ENCODE data around the gene NAP1L1.

Gene NAP1L1, protein sequence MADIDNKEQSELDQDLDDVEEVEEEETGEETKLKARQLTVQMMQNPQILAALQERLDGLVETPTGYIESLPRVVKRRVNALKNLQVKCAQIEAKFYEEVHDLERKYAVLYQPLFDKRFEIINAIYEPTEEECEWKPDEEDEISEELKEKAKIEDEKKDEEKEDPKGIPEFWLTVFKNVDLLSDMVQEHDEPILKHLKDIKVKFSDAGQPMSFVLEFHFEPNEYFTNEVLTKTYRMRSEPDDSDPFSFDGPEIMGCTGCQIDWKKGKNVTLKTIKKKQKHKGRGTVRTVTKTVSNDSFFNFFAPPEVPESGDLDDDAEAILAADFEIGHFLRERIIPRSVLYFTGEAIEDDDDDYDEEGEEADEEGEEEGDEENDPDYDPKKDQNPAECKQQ

GRCh38 chr12:76083904-76084862, at the start of gene NAP1L1:
TSS of gene NAP1L1 (minus strand) at chr12:76084685. CDS start at chr12:76074219, 10,466 bp downstream.
- in situ Hi-C loops (cut with HindIII; ENCODE audit: low sequenced_read_pairs): no loop called here

DNA sequence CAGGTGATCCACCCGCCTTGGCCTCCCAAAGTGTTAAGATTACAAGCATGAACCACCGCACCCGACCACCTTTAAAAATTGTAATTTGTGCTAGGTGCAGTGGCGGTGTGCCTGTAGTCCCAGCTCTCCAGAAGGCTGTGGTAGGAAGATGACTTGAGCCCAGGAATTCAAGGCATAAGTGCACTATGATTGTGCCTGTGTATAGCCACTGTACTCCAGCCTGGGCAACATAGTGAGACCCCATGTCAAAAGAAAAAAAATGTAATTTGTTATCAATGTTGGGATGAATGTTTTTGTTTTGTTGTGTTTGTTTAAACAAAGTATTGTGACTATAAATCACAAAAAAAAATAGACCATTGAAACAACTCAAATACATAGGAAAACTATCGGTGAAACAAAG, 43.1 kb upstream of the NAP1L1 start:
- in situ Hi-C loops (cut with HindIII; ENCODE audit: low sequenced_read_pairs): no loop called here

DNA sequence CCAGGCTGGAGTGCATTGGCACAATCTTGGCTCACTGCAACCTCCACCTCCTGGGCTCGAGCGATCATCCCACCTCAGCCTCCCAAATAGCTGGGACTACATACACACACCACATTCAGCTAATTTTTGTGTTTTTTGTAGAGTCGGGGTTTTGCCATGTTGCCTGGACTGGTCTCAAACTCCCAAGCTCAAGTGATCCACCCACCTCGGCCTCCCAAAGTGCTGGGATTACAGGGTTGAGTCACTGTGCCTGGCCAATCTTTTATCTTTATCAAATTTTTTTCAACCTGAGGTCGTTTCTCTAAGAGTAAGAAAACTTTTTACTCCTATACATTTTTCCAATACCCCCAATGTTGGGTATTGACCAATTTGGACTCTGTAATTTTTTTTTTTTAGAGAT, 40.0 kb upstream of the NAP1L1 start:
- in situ Hi-C loops (cut with HindIII; ENCODE audit: low sequenced_read_pairs): no loop called here

DNA sequence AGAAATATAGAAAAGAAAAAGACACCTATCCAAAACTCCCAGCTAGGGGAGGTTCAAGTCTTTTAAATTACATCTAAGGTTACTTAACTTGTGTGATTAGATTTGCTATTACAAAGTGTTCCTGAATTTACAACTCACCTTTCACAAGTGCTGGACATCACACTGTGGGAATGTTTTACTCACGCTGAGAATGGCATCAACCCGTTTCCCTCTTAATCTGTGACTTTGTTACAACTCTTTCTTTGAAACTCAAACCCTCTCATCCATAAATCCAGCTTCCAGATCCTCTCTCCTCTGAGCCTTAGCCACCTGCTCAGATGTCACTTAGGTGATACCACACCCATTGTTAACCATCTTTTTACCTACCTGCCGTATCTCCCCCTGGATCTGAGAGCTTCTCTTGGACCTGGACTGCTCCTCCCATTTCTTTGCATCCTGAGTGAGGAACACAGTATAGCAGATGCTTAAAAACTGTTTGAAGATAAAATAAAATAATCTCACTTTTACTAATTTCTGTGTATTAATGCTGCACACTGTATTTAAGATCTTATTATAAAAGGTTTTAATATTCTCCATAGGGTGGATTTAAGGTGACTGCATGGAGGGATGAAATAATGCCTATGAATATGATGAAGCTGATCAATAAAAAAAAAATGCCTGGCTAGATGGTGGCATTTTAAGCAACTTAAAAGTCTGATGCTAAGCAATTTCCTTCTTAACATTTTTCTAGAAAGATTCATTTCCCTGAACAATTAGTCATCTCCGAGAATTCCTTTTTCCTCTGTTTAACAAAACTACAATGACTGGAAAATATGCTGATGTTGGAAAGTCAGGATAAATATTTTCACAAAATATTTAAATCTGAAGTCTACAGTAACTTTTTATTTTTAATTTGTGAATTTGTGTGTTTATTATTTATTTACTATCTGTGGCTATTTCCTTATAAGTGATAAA, 39.1 kb upstream of the NAP1L1 start:
- in situ Hi-C loops (cut with HindIII; ENCODE audit: low sequenced_read_pairs): no loop called here

- in situ Hi-C loops (cut with HindIII; ENCODE audit: low sequenced_read_pairs): no loop called here
These were observed 35.4 kb upstream of the NAP1L1 start for GRCh38 chr12:76119887-76120286.

DNA sequence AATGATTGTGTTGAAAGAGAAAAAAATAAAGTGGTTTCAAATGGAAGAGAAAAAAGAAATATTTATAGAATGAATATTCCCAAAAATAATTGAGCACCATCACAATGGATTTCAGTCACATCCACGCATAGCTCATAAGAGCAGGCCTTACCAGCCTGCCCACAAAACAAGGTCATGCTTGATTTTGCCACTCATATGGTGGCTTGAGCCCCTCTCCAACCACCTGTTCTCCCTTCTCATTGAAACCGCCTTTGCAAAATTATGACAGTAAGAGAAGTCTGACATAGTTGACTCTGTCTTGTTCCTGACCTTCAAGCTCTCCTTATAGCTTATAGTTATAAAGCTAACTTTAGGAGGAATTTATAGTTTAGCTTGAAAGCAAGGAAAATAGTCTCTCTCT, 33.3 kb upstream of the NAP1L1 start:
- in situ Hi-C loops (cut with HindIII; ENCODE audit: low sequenced_read_pairs): no loop called here

- in situ Hi-C loops (cut with HindIII; ENCODE audit: low sequenced_read_pairs): no loop called here
These were observed 32.7 kb upstream of the NAP1L1 start for GRCh38 chr12:76117067-76117691.

- in situ Hi-C loops (cut with HindIII; ENCODE audit: low sequenced_read_pairs): no loop called here
These were observed 29.6 kb upstream of the NAP1L1 start for GRCh38 chr12:76113800-76114757.

DNA sequence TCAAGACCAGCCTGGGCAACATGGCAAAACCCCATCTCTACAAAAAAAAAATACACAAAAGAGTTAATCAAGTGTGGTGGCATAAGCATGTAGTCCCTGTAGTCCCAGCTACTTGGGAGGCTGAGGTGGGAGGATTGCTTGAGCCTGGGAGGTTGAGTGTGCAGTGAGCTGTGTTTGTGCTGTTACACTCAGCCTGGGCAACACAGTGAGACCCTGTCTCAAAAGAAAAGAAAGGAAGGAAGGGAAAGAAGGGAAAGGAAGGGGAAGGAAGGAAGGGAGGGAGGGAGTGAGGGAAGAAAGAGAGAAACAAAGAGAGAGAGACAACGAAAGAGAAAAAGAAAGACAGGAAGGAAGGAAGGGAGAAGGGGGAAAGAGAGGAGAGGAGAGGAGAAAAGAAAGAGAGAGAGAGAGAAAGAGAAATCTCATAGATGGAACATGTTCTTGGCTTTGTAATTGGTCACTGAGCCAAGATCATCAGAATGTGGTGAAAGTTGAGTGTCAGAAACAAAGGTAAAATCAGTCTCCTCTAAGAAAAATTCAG, 26.8 kb upstream of the NAP1L1 start:
- in situ Hi-C loops (cut with HindIII; ENCODE audit: low sequenced_read_pairs): no loop called here

GRCh38 chr12:76109879-76110278, 25.4 kb upstream of the NAP1L1 start:
- in situ Hi-C loops (cut with HindIII; ENCODE audit: low sequenced_read_pairs): no loop called here

- in situ Hi-C loops (cut with HindIII; ENCODE audit: low sequenced_read_pairs): no loop called here
These were observed 23.9 kb upstream of the NAP1L1 start for GRCh38 chr12:76108356-76108755.

GRCh38 chr12:76106631-76107030, 22.1 kb upstream of the NAP1L1 start:
- in situ Hi-C loops (cut with HindIII; ENCODE audit: low sequenced_read_pairs): no loop called here

DNA sequence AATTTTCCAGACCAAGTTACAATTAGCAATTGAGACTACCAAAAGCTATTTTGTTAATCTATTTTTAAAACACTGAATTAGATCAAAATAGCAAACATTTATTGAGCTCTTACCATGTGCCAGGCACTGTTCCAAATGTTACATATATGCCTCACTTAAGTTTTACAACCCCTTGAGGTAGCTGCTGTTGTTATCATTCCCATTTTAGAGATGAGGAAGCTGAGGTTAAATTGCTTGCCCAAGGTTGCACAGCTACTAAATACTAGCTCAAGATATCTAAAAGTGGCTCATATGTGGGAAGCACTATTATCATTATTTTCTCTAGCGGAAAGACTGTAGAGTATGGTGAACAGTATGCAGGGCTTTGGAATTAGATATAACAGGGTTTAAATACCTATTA, 19.5 kb upstream of the NAP1L1 start:
- in situ Hi-C loops (cut with HindIII; ENCODE audit: low sequenced_read_pairs): no loop called here

GRCh38 chr12:76101739-76102385, 17.4 kb upstream of the NAP1L1 start:
- in situ Hi-C loops (cut with HindIII; ENCODE audit: low sequenced_read_pairs): no loop called here

DNA sequence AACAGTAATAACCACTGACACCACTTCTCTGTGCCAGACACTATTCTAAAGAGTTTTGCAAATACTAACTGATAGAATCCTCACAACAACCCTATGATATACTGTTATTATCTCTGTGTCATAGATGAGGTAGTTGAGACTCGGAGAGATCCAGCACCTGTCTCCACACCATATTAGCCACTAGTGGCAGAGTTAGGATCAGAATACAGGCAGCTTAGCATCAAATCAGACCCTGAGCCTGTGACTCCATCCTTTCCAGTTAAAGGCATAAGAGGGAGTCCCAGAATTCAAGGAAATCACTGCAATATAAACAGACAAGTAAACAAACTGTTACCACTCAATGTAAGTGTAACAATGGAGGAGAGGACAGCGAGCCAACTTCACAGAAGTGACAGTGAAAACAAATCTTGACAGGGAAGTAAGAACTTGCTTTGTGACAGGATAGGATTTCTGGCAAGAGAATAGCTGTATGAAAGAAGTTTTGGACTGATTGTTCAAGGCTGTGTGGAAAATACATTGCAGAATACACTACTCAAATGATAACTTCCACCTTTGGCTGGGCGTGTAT, 11.7 kb upstream of the NAP1L1 start:
- in situ Hi-C loops (cut with HindIII; ENCODE audit: low sequenced_read_pairs): no loop called here

DNA sequence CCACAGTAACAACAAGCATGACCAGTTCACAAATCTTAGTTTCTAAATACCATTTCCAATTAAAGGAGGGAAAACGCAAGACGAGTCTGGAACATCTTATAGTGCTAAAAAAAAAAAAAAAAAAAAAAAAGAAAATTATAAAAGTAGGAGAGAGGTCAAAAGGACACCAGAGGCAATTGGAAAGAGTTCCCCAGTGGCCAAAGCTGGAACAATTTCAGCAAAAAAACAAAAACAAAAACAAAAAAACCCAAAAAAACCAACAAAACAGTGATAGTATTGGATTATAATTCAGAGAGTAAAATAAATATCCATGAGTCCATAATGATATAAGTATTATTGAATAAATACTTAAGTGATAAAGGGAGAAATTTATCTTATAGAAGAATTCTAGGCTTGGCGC, 10.3 kb upstream of the NAP1L1 start:
- in situ Hi-C loops (cut with HindIII; ENCODE audit: low sequenced_read_pairs): no loop called here

GRCh38 chr12:76091246-76091754, 6.8 kb upstream of the NAP1L1 start:
- in situ Hi-C loops (cut with HindIII; ENCODE audit: low sequenced_read_pairs): no loop called here

GRCh38 chr12:76085520-76085868, 1.0 kb upstream of the NAP1L1 start:
- in situ Hi-C loops (cut with HindIII; ENCODE audit: low sequenced_read_pairs): no loop called here
